Breast epithelium (tissue), 3 donors: Measurements from ENCODE around the gene KCNIP1.

Source experiments
- POLR2A ChIP-seq: fragments of 450-650 bp; IDR thresholded peaks from one replicate; pipeline ENCODE4 v1.6.1; 2016; ENCODE audit warnings: antibody characterized with exemption, mild to moderate bottlenecking, moderate library complexity
- POLR2AphosphoS5 ChIP-seq, 3 donors: sonication (generic); formaldehyde crosslinking; IDR thresholded peaks; one replicate each; pipeline ENCODE4 v1.6.1; 2017; ENCODE audit warnings: antibody characterized with exemption in 3 of 3
- TF ChIP-seq, protein P1 (sequence below), 3 donors: fragments of 450-650 bp; IDR thresholded peaks; one replicate each; pipeline ENCODE4 v1.5.1; 2016 to 2017; ENCODE audit warnings: antibody characterized with exemption in 3 of 3, mild to moderate bottlenecking in 3 of 3, moderate library complexity in 3 of 3

- TF ChIP-seq POLR2A, result no peak
- TF ChIP-seq, protein P1, sequence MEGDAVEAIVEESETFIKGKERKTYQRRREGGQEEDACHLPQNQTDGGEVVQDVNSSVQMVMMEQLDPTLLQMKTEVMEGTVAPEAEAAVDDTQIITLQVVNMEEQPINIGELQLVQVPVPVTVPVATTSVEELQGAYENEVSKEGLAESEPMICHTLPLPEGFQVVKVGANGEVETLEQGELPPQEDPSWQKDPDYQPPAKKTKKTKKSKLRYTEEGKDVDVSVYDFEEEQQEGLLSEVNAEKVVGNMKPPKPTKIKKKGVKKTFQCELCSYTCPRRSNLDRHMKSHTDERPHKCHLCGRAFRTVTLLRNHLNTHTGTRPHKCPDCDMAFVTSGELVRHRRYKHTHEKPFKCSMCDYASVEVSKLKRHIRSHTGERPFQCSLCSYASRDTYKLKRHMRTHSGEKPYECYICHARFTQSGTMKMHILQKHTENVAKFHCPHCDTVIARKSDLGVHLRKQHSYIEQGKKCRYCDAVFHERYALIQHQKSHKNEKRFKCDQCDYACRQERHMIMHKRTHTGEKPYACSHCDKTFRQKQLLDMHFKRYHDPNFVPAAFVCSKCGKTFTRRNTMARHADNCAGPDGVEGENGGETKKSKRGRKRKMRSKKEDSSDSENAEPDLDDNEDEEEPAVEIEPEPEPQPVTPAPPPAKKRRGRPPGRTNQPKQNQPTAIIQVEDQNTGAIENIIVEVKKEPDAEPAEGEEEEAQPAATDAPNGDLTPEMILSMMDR (IDR thresholded peaks at IDR 0.05), result no peak
- TF ChIP-seq POLR2AphosphoS5 (IDR thresholded peaks at IDR 0.05), result no peak
Observed at GRCh38 chr5:170773024-170773985, 269.5 kb downstream of the KCNIP1 start.
